Activated CD8-positive, alpha-beta memory T cell treated with anti-CD3 and anti-CD28 coated beads, Interleukin-2, amount 50 U/mL, for 1 hour (primary cell): Measurements from ENCODE around the gene AMPH.
A peak's percentile ranks its signal among the peaks of the same experiment; 100 is the strongest.

Source experiments
- DNase-seq: peaks from one replicate; pipeline ENCODE4 v3.0.0-alpha.2; 2020; ENCODE audit errors: extremely low read depth

The AMPH gene

GRCh38 chr7:38463277-38464225, 167.6 kb downstream of the AMPH start:
- DNase-seq, result peak; percentile 4

DNA sequence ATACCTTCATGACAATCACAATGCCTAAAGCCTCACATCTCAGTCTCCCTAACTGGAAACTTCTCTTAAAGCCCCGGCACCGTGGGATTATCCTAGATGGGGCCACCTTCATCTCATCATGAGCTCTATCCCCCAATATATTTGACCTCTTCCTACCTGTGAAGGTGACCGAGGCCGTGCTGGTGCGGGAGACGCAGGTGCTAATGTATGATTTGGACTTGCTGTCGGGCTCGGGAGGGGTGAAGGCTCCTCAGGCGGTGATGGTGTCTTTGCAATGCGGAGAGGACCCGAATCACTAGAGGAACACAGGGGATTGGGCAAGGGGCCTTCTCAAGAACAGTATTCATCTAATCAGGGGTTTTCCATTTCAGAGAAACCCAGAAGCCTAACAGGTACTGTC, 168.4 kb downstream of the AMPH start:
- DNase-seq, result no peak

GRCh38 chr7:38461887-38462286, 169.3 kb downstream of the AMPH start:
- no peak for DNase-seq

- no peak for DNase-seq
These were observed 177.3 kb downstream of the AMPH start for GRCh38 chr7:38453826-38454225.

DNA sequence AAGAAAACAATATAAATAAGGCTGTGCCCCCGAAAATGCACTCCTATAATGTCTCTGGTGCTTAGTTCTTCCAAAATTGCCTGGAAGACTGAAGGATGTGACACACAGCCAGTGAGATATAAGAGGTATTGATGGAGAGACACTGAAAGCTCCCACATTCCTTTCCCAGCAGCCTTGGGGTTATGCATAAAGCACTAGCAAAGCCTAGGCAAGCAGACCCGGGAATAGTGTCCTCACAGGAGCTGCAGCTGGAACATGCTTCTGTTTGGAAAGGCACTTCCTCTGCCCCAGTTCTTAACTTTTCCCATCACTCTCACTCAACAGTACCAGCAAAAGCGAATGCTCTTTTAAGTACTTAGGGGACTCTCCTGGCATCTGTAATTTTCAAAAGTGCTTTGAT, 178.0 kb downstream of the AMPH start:
- no peak for DNase-seq

DNA sequence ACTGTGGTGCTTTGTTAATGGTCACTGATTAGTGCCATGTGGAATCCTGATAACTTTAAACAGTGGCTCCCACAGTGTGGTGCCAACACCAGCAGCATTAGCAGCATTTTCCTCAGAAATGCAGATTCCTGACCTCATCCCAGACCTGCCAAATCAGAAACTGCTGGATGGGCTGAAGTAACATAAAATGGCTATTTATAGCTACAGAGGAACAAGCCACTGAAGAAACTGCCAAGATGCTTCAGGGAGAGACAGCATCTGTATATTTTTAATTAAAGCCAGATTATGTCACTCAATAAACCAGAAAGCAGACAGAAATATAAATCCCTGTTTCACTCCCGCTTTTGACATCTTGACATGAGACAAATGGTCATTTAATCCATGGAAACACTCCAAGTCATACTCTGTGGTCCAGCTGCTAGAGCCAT, 178.5 kb downstream of the AMPH start:
- no peak for DNase-seq

DNA sequence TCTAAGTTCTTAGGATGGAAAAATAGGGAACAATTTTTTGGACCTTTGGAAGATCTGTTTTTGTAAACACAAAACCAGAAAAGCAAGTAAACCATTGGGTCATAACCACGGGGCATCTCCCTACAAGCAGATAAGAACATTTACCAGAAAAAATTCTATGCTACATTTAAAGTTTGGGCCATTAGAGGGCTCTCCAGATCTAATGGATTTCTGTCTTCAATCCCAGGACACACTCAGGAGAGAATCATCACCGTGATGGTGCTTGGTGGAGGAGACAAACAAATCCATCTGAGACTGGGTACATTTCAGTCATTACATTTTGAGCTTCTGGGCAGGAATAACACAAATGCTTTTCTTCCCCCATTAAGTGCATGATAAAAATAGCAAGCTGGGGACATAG, 179.3 kb downstream of the AMPH start:
- DNase-seq, result no peak

- DNase-seq, result no peak
These were observed 182.5 kb downstream of the AMPH start for GRCh38 chr7:38448584-38449234.

DNA sequence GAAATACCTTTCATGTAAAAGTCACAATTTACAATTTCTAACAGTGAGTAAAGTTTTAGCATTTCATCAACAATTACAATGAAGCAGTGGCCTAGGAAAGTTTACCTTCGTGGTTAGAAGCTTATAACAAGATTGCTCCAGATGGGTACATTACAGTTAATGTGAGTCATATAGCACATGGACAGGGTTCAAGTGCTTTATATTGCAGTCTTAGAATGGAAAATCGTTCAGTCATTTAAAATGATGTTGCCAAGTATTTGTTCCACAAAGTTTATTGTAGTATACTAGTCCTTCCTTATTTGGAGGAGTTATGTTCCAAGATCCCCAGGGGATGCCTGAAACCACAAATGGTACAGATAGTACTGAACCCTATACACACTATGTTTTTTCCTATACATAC, 183.1 kb downstream of the AMPH start:
- no peak for DNase-seq

DNA sequence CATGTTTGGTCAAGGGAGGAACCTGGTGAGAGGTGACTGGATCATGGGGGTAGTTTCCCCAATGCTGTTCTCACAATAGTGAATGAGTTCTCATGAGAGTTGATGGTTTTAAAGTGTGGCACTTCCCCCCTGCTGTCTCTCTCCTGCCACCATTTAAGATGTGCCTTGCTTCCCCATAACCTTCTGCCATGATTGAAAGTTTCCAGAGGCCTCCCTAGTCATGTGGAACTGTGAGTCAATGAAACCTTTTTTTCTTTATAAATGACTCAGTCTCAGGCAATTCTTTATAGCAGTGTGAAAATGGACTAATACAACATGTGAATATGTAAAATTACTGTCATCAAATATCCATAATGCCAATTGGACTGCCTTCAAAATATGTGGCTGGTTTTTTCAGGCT, 192.2 kb downstream of the AMPH start:
- DNase-seq, result no peak

- no peak for DNase-seq
These were observed 198.5 kb downstream of the AMPH start for GRCh38 chr7:38432671-38433070.

- DNase-seq, result no peak
These were observed 199.1 kb downstream of the AMPH start for GRCh38 chr7:38432080-38432479.

- no peak for DNase-seq
These were observed 202.1 kb downstream of the AMPH start for GRCh38 chr7:38429057-38429456.

GRCh38 chr7:38428041-38428440, 203.1 kb downstream of the AMPH start:
- DNase-seq, result no peak

DNA sequence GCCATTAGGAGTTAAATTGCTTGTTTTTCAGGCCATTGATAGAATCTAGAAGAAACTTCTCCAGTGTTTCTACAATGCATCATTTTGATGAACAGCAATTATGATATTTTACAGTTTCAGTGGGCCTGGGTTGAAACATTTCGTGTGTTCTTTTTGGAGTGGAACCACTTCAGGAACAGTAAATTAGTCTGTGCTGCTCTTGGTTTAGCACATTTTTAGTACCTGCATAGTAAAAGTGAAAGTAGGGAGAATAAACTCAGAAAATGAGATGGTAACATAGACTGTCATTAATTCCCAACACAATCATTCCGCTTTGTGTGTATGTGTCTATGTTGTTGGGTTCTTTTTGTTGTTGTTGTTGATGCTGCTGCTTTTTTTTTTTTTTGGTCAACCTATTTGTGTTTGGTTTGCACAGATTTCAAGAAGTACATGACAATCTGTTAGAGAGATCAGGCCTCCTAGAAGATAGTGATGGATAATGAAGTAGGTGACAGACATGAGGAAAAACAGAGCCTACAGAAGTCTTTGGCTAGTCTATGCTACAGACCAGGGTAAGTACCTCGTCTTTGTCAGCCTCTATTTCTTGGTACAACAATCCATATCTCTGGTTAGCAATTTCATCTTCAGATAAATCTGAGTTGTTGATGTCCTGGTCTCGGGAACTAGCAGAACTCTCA, 203.8 kb downstream of the AMPH start:
- DNase-seq, result no peak

GRCh38 chr7:38425509-38425908, 205.7 kb downstream of the AMPH start:
- no peak for DNase-seq

- no peak for DNase-seq
These were observed 206.3 kb downstream of the AMPH start for GRCh38 chr7:38424750-38425463.

DNA sequence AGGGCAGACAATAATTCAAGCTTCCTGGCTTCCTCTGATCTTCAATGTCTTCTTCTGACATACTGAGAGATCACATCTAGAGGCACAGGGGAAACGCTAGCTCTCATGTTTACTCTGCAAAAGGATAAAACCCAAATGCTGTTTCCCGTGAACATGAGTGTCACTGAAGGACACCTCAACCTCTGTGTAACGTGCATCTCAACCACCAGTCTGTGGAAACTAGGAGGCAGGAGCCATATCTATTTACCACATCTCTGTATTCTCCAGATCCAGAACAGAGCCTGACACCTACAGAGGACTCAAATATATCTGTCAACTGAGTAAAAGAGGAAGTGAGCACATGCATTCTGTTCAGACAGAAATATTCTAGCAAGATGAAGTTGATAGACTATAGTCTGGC, 217.4 kb downstream of the AMPH start:
- DNase-seq, result no peak

DNA sequence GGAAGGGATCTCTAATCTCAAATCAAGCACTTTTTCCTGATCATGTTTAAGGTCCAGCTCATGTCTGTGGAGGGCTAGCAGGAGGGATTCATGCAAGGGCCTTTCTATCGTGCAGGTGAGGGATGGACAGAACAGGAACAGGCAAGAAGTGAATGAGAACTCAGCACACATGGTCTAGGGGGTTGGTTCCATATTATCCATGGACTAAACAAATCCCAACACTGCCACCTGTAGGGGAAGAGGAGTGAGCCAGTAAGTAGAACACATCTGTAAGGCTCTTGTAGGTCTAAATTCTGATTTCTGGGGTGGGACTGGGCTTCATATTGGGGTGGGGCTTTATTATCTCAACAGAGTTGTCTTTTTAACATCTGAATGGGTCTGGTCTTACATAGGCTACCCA, 219.8 kb downstream of the AMPH start:
- DNase-seq, result no peak

DNA sequence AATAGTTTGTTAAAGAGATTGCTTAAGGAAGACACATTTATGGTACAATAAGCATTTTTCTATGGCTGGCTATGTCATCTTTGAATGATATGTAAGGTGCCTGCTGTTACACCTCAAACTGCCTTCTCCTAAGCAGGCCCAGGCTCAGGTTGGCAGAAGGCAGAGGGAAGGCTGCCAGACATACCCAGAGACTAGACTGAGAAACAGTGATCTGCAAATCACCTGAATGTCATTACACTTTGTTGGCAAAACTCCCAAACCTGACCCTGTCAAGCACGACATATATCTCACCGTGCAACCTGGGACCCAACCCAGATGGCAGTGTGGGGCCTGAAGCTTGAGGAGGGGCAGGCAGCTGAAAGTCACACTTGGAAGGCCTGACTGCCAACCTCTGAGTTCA, 221.1 kb downstream of the AMPH start:
- no peak for DNase-seq

GRCh38 chr7:38409531-38409930, 221.6 kb downstream of the AMPH start:
- DNase-seq, result no peak

DNA sequence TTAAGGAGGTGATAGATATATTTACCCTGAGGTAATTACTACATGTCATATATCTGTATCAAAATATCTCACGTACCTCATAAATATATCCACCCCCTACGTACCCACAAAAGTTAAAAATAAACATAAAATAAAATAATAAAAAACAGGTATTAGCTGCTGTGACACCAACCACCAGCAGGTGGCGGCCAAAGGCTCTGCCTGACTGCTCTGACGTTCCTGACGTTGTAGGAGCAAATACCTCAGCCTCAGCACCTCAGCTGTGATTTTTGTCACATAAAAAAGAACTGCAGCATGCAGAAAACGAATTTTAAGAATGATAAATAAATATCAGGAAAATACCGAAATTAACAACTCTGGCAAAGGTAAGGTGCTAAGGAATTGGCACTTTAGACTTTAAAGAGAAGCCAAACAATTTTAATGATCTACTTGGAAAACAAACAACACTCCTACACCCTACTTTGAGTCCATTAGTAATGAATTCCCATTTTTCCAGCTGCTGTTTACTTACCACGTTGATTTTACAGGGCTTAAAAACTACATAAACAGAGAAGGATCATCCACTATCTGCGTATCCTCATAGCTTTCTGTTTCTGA, 232.3 kb downstream of the AMPH start:
- no peak for DNase-seq
